K562 (cell line): ENCODE measurements around the gene HLA-DOB. TPM values are rescaled to one million over a fixed set of nuclear protein-coding genes. Genes with fewer than 3 reads are reported as not detected.

ENCODE experiments used
- HMG20B ChIP-seq: fragments of 250-450 bp; sonication (Bioruptor Pico); IDR thresholded peaks from 2 replicates; pipeline ENCODE4 v1.5.0; 2021; ENCODE audit warnings: mild to moderate bottlenecking
- MCM5 ChIP-seq: fragments of 450-650 bp; IDR thresholded peaks from 2 replicates; pipeline ENCODE4 v1.6.1; 2016; ENCODE audit warnings: low read depth
- TAF7 ChIP-seq: fragments of 450-650 bp; IDR thresholded peaks from 2 replicates; pipeline ENCODE4 v1.6.1; 2016; ENCODE audit warnings: missing genetic modification characterization, missing compliant biosample characterization
- ZNF644 ChIP-seq: fragments of 200-800 bp; sonication (Bioruptor generic); IDR thresholded peaks from 2 replicates; pipeline ENCODE4 v1.6.1; 2016; ENCODE audit warnings: low read depth, missing genetic modification characterization, missing compliant biosample characterization
- polyA plus RNA-seq, 8 experiments: library from polyadenylated mRNA; depleted of rRNA in 4 of 8; stranded (reverse) in 5 of 8; unstranded in 3 of 8; fragments of >200 nt; fragmentation: Nextera tagmentation in 2 of 8; fragmentation: Illumina TruSeq in 1 of 8; extraction: Ambion mirVana in 2 of 8; extraction: Trizol in 1 of 8; gene quantifications; 2 replicates each; pipeline versions ENCODE4 v1.2.1 to v1.2.3, GENCODE V29; 2011 to 2014; ENCODE audit warnings: inconsistent platforms in 1 of 8, missing spikeins in 1 of 8
- total RNA-seq, 7 experiments: library from RNA; depleted of rRNA in 6 of 7; stranded (reverse); fragments of >200 nt in 6 of 7; fragmentation: Illumina TruSeq in 2 of 7; extraction: Trizol in 2 of 7; gene quantifications; 2 replicates each; pipeline versions ENCODE4 v1.2.1 to v1.2.3, GENCODE V29; 2011 to 2021; ENCODE audit warnings: low replicate concordance in 1 of 7
- TF ChIP-seq, protein P1 (sequence below): sonication (generic); formaldehyde crosslinking; IDR thresholded peaks from 2 replicates; pipeline ENCODE4 v1.8.0; 2022; ENCODE audit warnings: mild to moderate bottlenecking, low read depth, missing genetic modification reagents
- TF ChIP-seq, protein P2 (sequence below): fragments of 450-650 bp; IDR thresholded peaks from 2 replicates; pipeline ENCODE4 v1.6.1; 2016; ENCODE audit warnings: missing biosample characterization, missing genetic modification characterization
- TF ChIP-seq, protein P3 (sequence below): fragments of 150-350 bp; IDR thresholded peaks from 2 replicates; pipeline ENCODE4 v1.6.1; 2014; ENCODE audit warnings: low read depth, mild to moderate bottlenecking, low read length, borderline replicate concordance

HLA-DOB gene
- total and polyA plus RNA-seq, 9 of the 15 experiments (the other 6 are each of a cell fraction or from before 2014, with no cell fraction given), result 1.2 to 4.0 (median 2.5) TPM

DNA sequence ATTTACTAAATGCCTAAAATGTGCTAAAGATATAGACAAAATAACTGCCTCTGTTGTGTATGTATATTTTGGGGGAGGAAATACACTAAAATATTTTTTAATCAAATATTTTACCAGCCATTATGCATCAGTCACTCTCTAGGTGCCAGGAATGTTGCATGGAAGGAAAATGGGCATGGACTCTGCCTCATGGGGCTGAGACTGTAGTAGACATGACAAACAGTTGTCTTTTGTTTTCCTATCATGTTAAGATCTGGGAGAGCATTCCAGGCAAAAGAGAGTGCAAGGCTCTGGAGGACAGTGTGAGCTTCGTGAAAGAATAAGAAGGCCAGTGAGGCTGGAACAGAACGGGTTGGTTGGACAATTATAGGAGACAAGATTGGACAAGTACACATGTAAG is 26.5 kb downstream of the HLA-DOB start (continued):
- TF ChIP-seq, protein P1, sequence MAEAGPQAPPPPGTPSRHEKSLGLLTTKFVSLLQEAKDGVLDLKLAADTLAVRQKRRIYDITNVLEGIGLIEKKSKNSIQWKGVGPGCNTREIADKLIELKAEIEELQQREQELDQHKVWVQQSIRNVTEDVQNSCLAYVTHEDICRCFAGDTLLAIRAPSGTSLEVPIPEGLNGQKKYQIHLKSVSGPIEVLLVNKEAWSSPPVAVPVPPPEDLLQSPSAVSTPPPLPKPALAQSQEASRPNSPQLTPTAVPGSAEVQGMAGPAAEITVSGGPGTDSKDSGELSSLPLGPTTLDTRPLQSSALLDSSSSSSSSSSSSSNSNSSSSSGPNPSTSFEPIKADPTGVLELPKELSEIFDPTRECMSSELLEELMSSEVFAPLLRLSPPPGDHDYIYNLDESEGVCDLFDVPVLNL, result no peak
- no peak for TF ChIP-seq TAF7 (tag)
- TF ChIP-seq, protein P2, sequence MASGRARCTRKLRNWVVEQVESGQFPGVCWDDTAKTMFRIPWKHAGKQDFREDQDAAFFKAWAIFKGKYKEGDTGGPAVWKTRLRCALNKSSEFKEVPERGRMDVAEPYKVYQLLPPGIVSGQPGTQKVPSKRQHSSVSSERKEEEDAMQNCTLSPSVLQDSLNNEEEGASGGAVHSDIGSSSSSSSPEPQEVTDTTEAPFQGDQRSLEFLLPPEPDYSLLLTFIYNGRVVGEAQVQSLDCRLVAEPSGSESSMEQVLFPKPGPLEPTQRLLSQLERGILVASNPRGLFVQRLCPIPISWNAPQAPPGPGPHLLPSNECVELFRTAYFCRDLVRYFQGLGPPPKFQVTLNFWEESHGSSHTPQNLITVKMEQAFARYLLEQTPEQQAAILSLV (tag), result no peak
- no peak for TF ChIP-seq ZNF644 (tag)
- no peak for TF ChIP-seq HMG20B (CRISPR knock-in tag)
- no peak for TF ChIP-seq MCM5
- TF ChIP-seq, protein P3, sequence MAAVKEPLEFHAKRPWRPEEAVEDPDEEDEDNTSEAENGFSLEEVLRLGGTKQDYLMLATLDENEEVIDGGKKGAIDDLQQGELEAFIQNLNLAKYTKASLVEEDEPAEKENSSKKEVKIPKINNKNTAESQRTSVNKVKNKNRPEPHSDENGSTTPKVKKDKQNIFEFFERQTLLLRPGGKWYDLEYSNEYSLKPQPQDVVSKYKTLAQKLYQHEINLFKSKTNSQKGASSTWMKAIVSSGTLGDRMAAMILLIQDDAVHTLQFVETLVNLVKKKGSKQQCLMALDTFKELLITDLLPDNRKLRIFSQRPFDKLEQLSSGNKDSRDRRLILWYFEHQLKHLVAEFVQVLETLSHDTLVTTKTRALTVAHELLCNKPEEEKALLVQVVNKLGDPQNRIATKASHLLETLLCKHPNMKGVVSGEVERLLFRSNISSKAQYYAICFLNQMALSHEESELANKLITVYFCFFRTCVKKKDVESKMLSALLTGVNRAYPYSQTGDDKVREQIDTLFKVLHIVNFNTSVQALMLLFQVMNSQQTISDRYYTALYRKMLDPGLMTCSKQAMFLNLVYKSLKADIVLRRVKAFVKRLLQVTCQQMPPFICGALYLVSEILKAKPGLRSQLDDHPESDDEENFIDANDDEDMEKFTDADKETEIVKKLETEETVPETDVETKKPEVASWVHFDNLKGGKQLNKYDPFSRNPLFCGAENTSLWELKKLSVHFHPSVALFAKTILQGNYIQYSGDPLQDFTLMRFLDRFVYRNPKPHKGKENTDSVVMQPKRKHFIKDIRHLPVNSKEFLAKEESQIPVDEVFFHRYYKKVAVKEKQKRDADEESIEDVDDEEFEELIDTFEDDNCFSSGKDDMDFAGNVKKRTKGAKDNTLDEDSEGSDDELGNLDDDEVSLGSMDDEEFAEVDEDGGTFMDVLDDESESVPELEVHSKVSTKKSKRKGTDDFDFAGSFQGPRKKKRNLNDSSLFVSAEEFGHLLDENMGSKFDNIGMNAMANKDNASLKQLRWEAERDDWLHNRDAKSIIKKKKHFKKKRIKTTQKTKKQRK, result no peak
